Activated CD8-positive, alpha-beta memory T cell treated with anti-CD3 and anti-CD28 coated beads, Interleukin-2, amount 50 U/mL, for 24 hours (primary cell): ENCODE measurements around the gene CCNY.
"Not testable (repeated sequence)": the region's sequence is repeated elsewhere in the genome, so short reads cannot be mapped to it uniquely, and the experiment has no call there.

ENCODE experiments used
- DNase-seq: peaks from one replicate; pipeline ENCODE4 v3.0.0-alpha.2; 2020; ENCODE audit errors: extremely low read depth

The CCNY gene

GRCh38 chr10:35406003-35406630, 69.8 kb downstream of the CCNY start:
- DNase-seq: not testable (repeated sequence)

DNA sequence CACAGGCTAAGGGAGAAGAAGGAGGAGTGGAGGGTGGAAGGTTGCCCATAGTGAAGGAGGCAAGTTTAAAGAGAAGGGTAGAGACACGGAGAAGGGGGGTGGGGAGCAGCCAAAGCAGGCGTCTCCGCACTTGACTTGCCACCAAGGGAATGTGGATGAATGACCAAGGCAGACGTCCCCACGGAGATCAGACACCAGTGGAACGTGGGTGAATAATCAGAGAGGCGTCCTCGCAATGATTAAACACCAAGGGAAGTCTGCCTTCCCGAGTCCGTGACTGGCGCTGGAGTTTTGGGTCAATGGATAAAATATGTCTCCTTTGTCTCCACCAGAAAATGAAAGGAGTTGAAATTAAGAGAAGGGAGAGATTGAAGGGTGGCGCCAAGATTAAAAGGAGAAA, 71.4 kb downstream of the CCNY start:
- not testable (repeated sequence) for DNase-seq

GRCh38 chr10:35409094-35409582, 72.8 kb downstream of the CCNY start:
- DNase-seq: no peak

- DNase-seq: no peak
Measured at GRCh38 chr10:35409808-35410207, 73.5 kb downstream of the CCNY start.

GRCh38 chr10:35412003-35412723, 75.9 kb downstream of the CCNY start:
- no peak for DNase-seq

- no peak for DNase-seq
Measured at GRCh38 chr10:35412900-35413491, 76.7 kb downstream of the CCNY start.

DNA sequence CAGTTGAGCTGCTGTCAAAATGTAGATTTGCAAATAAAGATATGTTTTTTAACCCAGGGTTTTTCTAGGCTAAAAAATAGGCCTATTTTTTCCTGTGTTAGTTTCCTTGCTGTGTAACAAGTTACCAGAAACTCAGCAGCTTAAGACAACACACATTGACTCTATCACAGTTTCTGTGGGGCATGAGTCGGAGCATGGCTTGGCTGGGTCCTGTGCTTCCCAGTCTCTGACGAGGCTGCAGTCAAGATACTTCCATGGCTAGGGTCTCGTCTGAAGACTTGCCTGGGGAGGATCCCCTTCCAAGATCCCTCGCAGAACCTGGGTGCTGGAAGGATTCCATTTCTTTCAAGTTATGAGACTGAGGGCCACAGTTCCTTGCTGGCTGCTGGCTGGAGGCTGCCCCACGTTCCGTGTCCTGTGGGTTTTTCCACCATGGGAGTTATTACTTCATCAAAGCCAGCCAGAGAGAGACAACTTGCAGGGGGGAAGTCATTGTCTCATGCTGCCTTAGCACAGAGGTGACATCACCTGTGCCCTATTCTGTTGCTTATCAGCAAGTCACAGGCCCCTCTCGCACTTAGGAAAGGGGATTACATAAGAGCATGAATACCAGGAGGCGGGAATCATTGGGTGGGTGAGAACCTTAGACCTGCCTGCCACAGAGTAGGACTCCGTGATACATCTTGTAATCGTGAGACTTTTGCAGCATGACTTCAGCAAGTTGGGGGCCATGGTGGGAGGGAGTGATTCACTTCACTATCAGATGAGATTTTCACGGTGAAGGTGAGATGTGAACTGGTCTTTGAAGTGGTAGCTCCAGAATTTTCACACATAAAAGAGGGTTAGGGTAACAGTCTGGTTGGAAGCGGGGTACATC, 77.9 kb downstream of the CCNY start:
- peak; percentile 12 for DNase-seq

GRCh38 chr10:35415505-35415904, 79.2 kb downstream of the CCNY start:
- DNase-seq: no peak

DNA sequence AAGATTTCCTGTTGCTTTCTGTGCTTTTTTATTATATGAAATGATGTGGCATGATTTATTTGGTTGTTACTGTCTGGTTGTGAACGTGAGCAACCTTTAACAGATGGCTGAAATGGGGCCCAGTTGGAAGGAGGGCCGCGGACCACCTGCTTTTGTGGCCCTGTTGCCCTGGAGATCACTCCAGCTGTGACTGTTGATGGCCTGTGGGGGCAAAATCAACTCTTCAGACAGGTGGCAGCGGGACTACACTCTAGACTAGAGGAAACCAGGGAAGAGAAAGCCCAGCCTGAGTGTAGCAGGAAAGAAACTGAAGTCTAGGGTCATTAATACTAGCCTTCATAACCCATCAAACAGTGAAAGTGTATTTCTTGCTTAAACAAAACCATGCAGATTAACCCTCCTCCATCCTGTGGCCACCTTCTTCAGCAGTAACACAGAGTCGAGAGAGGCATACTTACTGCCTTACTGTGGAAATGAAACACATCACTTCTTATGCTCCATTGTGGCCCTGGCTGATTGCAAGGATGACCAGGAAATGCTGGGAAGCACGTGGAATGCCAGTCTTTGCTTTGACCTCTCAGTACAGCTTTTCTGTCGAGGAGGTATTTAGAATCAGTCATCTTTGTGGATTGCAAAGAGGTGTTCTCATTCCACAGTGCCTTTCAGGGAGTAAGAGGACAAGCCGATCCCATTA, 80.5 kb downstream of the CCNY start:
- no peak for DNase-seq

GRCh38 chr10:35417313-35417625, 81.0 kb downstream of the CCNY start:
- no peak for DNase-seq

GRCh38 chr10:35417795-35418194, 81.5 kb downstream of the CCNY start:
- no peak for DNase-seq

GRCh38 chr10:35418580-35418979, 82.3 kb downstream of the CCNY start:
- not testable (repeated sequence) for DNase-seq

DNA sequence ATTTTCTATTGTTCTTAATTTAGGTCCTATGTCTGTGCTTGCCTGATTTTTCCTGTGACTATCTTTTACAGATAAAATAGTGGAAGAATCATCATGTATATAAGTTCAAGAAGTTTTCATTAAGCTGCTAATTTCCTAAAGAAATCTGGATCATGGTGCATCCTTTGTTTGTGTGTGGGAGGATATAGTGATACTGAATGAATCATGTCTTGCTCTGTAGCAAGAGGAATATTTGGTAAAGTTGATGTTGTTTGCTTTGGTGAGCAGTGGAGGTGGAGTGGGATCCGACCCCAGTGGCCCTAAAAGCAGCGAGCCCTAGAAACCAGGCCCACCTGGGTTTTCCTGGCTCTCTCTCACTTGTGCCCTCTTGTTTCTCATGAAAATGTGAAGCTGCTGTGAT, 83.7 kb downstream of the CCNY start:
- no peak for DNase-seq

DNA sequence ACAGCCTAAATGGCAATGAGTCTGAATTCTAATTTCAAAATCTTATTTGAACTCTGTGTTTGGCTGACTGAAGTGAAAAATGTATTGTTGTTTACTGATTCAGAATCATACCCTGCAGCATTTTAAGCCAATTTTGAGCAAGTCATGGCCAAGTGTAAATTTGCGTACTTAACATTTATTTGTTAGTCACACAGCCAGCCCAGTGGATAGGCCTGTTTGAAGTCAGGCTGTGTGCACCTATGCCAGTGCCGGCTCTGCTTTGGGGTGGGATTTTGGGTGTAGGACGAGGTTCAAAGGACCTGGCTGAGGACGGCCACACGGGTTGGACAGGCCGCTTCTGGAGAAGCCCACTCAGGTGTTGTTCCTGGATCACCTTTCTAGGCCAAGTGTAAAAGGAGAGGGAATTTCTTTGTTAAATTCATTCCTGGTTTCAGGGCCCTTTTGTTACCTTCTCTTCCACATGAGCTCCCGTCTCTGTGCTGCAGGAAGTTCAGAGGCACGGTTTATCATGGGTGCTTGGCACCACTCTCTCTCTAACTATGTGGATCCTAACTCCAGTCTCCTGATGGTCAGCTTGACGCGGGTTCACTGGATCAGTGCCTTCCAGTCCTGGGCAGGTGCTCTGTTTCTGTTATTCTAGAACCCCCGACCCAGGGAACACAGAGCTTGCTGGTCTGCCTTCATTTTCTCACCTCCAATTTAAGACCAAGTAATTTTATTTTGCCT, 84.7 kb downstream of the CCNY start:
- no peak for DNase-seq

DNA sequence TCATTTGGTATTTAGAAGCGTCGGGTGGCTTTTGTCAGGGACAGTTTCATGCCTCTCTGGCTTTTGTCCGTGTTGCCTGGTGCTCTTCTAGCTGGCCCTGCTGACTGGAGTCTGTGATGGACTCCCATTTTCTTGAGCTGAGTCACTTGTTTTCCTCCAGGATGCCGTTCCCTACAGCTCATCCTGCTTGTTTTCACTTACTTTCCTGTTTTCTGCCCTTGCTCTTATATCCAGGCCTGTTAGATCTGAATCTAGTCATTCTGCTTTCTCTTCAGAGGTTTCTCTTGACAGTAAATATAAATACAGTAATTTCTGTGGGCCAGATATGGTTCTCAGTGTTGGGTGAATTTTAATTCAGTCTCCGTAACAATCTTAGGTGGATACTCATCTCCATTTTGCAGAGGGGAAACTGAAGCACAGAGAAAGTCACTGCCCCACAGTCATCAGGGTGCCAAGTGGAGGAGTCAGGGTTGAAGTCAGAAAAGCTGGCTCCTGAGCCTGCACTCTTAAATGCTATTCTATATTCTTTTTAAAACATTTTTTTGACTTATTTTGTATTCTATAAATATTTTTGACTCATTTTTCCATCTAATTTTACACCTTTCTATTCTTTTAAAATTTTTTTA, 85.4 kb downstream of the CCNY start:
- DNase-seq: no peak

DNA sequence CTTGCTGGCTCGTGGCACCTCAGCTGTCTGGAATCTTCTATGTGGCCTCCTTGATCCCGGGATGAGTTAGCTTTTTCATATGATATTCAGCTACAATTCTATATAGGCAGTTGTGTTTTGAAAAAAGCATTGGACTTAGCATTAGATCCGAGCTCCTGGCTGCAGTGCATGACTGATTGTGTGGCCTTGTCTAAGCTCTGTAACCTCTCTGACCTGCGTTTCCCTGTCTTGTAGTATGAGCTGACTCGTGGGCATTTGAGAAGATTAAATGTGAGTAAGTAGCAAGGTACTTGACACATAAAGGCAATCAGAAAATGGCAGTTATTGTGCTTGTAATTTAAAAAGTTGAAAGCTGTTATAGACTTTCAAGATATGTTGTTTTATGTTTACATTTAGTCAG, 85.9 kb downstream of the CCNY start:
- DNase-seq: no peak

GRCh38 chr10:35423505-35424306, 87.4 kb downstream of the CCNY start:
- no peak for DNase-seq

- DNase-seq: no peak
Measured at GRCh38 chr10:35424680-35425285, 88.5 kb downstream of the CCNY start.

DNA sequence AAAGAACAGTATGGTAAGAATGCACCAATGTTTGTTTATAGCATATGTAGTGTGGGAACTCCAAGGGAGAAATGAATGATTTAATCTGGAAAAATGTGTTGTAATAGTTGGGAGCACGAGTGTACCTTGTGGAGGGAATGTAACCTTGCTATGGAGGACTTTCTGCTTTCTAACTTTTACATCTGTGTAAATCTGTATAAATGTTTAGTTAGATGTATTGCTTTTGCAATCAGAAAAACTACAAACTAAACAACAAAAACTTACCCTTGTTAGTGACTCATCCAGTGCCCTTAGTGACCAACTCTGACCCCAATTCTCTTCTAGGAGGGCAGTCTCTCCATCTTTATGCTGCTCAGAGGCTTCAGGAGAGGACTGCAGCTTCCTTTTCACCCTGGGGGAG, 89.3 kb downstream of the CCNY start:
- no peak for DNase-seq
